DOHH2 (cell line): ENCODE results near the gene RGS19.

Experiments
- H3F3A ChIP-seq: fragments of 200-600 bp; sonication (generic), shearing (Covaris generic); 2 replicates; pipeline ENCODE4 v1.6.0; 2016; ENCODE audit warnings: antibody characterized with exemption, mild to moderate bottlenecking; ENCODE audit not compliant: control insufficient read depth, insufficient read depth
- H3K27ac ChIP-seq: fragments of 200-600 bp; sonication (generic); 2 replicates; pipeline ENCODE4 v1.5.1; 2014; ENCODE audit warnings: low read depth, mild to moderate bottlenecking, low read length, moderate library complexity
- H3K27me3 ChIP-seq: fragments of 200-600 bp; sonication (generic); 2 replicates; pipeline ENCODE4 v1.6.1; 2014; ENCODE audit warnings: mild to moderate bottlenecking, low read length, mixed read lengths; ENCODE audit not compliant: control insufficient read depth
- H3K36me3 ChIP-seq: fragments of 200-600 bp; sonication (generic); 2 replicates; pipeline ENCODE4 v1.6.1; 2014; ENCODE audit warnings: mild to moderate bottlenecking, low read length, moderate library complexity, mixed read lengths; ENCODE audit not compliant: control insufficient read depth
- H3K4me1 ChIP-seq: fragments of 200-600 bp; sonication (generic); 2 replicates; pipeline ENCODE4 v1.6.1; 2014; ENCODE audit warnings: mild to moderate bottlenecking, low read length, mixed read lengths; ENCODE audit not compliant: control insufficient read depth
- H3K4me2 ChIP-seq: fragments of 200-600 bp; sonication (generic); 2 replicates; pipeline ENCODE4 v1.6.0; 2014; ENCODE audit warnings: mild to moderate bottlenecking, low read length, moderate library complexity
- H3K4me3 ChIP-seq: fragments of 200-600 bp; sonication (generic); 2 replicates; pipeline ENCODE4 v1.5.1; 2014; ENCODE audit warnings: mild to moderate bottlenecking, low read length, mixed read lengths
- H3K79me2 ChIP-seq: fragments of 200-600 bp; sonication (generic); 2 replicates; pipeline ENCODE4 v1.6.1; 2014; ENCODE audit warnings: mild to moderate bottlenecking, low read length, mixed read lengths; ENCODE audit not compliant: control insufficient read depth
- H3K9me2 ChIP-seq: fragments of 200-600 bp; sonication (generic); replicated peaks from 2 replicates; pipeline ENCODE4 v1.6.1; 2014; ENCODE audit warnings: mild to moderate bottlenecking, low read length, mixed read lengths; ENCODE audit not compliant: control insufficient read depth
- H3K9me3 ChIP-seq: fragments of 200-600 bp; sonication (generic); 2 replicates; pipeline ENCODE4 v1.6.1; 2014; ENCODE audit warnings: antibody characterized with exemption, low read length, mixed read lengths; ENCODE audit not compliant: control insufficient read depth, insufficient read depth
- H4K20me1 ChIP-seq: fragments of 200-600 bp; sonication (generic); 2 replicates; pipeline ENCODE4 v1.6.0; 2014; ENCODE audit warnings: low read depth, mild to moderate bottlenecking, antibody characterized with exemption, low read length, moderate library complexity; ENCODE audit not compliant: control insufficient read depth, insufficient read depth
- CTCF ChIP-seq: fragments of 200-600 bp; sonication (generic); IDR thresholded peaks from one replicate; pipeline ENCODE4 v1.5.1; 2014; ENCODE audit warnings: antibody characterized with exemption, mild to moderate bottlenecking, low read depth, low read length; ENCODE audit not compliant: poor library complexity, severe bottlenecking
- EZH2phosphoT487 ChIP-seq: fragments of 200-600 bp; sonication (generic); IDR thresholded peaks from 2 replicates; pipeline ENCODE4 v1.6.1; 2017; ENCODE audit warnings: borderline replicate concordance, mild to moderate bottlenecking, antibody characterized with exemption, low read length, moderate library complexity, mixed read lengths

The RGS19 gene

GRCh38 chr20:64098471-64099013 lies 19.2 kb upstream of the RGS19 start:
- H3K27ac ChIP-seq = no peak overlapping the region
- H3F3A ChIP-seq = peaks cover 5% of the 10 kb centered on the region; the same call in 1 of the 2 replicates
- peaks cover 13% of the 10 kb centered on the region for H3K27me3 ChIP-seq
- no peaks in the 10 kb centered on the region for H3K79me2 ChIP-seq
- TF ChIP-seq EZH2phosphoT487 = no peak
- TF ChIP-seq CTCF = no peak
- no peak overlapping the region for H3K4me3 ChIP-seq
- H3K4me2 ChIP-seq = no peak overlapping the region
- peaks cover 8% of the 10 kb centered on the region; the same call in 1 of the 2 replicates for H3K9me3 ChIP-seq
- H3K36me3 ChIP-seq = no peaks in the 10 kb centered on the region
- H4K20me1 ChIP-seq = 0 out of 2 replicates have a peak, but pooled peaks cover 4% of the 10 kb centered on the region
- no peaks in the 10 kb centered on the region for H3K9me2 ChIP-seq
- peaks cover 46% of the 10 kb centered on the region for H3K4me1 ChIP-seq

GRCh38 chr20:64096535-64096934 lies 17.2 kb upstream of the RGS19 start:
- TF ChIP-seq EZH2phosphoT487 = no peak
- no peak for TF ChIP-seq CTCF
- Histone ChIP-seq H3K27me3 (no peaks in the 10 kb centered on the region), H3K9me2 (no peaks in the 10 kb centered on the region), H3K4me2 (no peak overlapping the region), H4K20me1 (no peaks in the 10 kb centered on the region), H3K27ac (no peak overlapping the region), H3K4me3 (no peak overlapping the region), H3K4me1 (peaks cover 26% of the 10 kb centered on the region), H3K9me3 (peaks cover 8% of the 10 kb centered on the region; the same call in 1 of the 2 replicates), H3K79me2 (no peaks in the 10 kb centered on the region), H3K36me3 (no peaks in the 10 kb centered on the region), H3F3A (peaks cover 5% of the 10 kb centered on the region; the same call in 1 of the 2 replicates)

GRCh38 chr20:64095927-64096326 lies 16.6 kb upstream of the RGS19 start:
- no peak overlapping the region for H3K4me2 ChIP-seq
- H3K4me1 ChIP-seq = peaks cover 20% of the 10 kb centered on the region
- no peaks in the 10 kb centered on the region for H3K79me2 ChIP-seq
- H3K9me3 ChIP-seq = peaks cover 8% of the 10 kb centered on the region; the same call in 1 of the 2 replicates
- H4K20me1 ChIP-seq = no peaks in the 10 kb centered on the region
- TF ChIP-seq CTCF = no peak
- TF ChIP-seq EZH2phosphoT487 = no peak
- H3F3A ChIP-seq = peaks cover 4% of the 10 kb centered on the region; the same call in 1 of the 2 replicates
- H3K9me2 ChIP-seq = no peaks in the 10 kb centered on the region
- H3K27me3 ChIP-seq = no peaks in the 10 kb centered on the region
- H3K4me3 ChIP-seq = no peak overlapping the region
- H3K36me3 ChIP-seq = no peaks in the 10 kb centered on the region
- no peak overlapping the region for H3K27ac ChIP-seq
